ENCODE data around the gene ZBTB43. TPM values are rescaled to one million over a fixed set of nuclear protein-coding genes. Genes with fewer than 3 reads are reported as not detected.
"Not testable (repeated sequence)": the region's sequence is repeated elsewhere in the genome, so short reads cannot be mapped to it uniquely, and the experiment has no call there.

The ZBTB43 gene
- total and polyA plus RNA-seq, 4 donors = 2.6 to 7.1 (median 5.0) TPM

DNA sequence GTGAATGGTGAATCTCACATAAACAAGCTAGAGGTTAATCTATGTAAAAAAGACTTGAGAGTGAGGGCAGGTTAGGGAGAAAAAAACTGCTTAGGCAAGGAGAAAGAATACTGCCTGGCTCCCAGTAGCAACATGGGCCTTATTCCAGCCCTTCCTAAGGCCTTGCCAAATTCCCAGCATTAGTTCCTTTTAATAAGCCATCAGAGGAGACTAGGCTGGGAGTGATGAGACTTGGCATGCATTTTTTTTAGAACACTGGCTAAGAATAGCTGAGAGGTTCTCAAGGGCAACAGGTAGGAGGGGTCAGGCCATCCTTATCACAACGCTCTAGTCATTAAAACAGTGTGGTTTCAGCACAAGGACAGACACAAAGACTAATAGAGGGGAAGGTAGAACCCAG is 20.9 kb upstream of the ZBTB43 start (continued):
- TF ChIP-seq YY1 (IDR thresholded peaks at IDR 0.05) = no peak
- TF ChIP-seq, protein P1, sequence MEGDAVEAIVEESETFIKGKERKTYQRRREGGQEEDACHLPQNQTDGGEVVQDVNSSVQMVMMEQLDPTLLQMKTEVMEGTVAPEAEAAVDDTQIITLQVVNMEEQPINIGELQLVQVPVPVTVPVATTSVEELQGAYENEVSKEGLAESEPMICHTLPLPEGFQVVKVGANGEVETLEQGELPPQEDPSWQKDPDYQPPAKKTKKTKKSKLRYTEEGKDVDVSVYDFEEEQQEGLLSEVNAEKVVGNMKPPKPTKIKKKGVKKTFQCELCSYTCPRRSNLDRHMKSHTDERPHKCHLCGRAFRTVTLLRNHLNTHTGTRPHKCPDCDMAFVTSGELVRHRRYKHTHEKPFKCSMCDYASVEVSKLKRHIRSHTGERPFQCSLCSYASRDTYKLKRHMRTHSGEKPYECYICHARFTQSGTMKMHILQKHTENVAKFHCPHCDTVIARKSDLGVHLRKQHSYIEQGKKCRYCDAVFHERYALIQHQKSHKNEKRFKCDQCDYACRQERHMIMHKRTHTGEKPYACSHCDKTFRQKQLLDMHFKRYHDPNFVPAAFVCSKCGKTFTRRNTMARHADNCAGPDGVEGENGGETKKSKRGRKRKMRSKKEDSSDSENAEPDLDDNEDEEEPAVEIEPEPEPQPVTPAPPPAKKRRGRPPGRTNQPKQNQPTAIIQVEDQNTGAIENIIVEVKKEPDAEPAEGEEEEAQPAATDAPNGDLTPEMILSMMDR (IDR thresholded peaks at IDR 0.05; ENCODE audit: low read depth, low read length, missing input control) = no peak
- no peak for TF ChIP-seq HNF4A (conservative IDR thresholded peaks at IDR 0.05)
- no peak for TF ChIP-seq FOXA1 (IDR thresholded peaks at IDR 0.05)
- no peak for TF ChIP-seq EGR1 (IDR thresholded peaks at IDR 0.05; ENCODE audit: low read depth in 2 of 2)

DNA sequence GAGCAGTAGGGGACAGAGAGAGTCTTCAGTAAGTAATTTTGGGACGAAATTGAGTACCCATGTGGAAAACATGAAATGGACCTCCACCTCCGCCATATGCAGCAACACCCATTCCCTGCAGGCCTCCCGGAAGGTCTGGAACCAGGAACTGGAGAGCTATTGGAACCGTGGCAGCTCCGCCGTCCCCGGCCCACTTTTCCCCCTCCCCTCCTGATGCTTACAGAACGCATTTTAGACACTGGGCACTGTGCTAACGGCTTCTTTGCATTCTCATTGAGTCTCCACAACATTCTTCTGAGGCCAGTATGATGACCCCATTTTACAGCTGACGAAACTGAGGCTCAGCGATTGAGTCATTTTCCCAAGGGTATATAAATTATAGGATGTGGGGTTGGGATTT is 20.4 kb upstream of the ZBTB43 start:
- H3K9me3 ChIP-seq (ENCODE audit: control insufficient read depth in 4 of 4, low read length in 3 of 4) = no peaks in the 10 kb centered on the region
- no peak overlapping the region for H3K27ac ChIP-seq (ENCODE audit: low read depth in 1 of 2, low read length in 2 of 2)
- no peak for DNase-seq (ENCODE audit: low spot score)
- H3K27me3 ChIP-seq (ENCODE audit: control insufficient read depth in 4 of 4, insufficient read depth in 4 of 4, low read length in 3 of 4) = peaks cover 0 to 2% (median 0%) of the 10 kb centered on the region in 4 donors
- no peak overlapping the region for H3K9ac ChIP-seq (ENCODE audit: low read depth in 1 of 2, low read length in 2 of 2)
- peaks cover 0 to 7% (median 0%) of the 10 kb centered on the region in 4 donors for H3K4me1 ChIP-seq (ENCODE audit: control insufficient read depth in 4 of 4, insufficient read depth in 4 of 4, low read length in 3 of 4)
- no peak overlapping the region for H3K4me3 ChIP-seq (ENCODE audit: low read depth in 1 of 3, low read length in 3 of 3)
- H3K36me3 ChIP-seq (ENCODE audit: control insufficient read depth in 4 of 4, insufficient read depth in 3 of 4, low read depth in 1 of 4, low read length in 3 of 4) = no peaks in the 10 kb centered on the region
- TF ChIP-seq TAF1 (conservative IDR thresholded peaks at IDR 0.05) (no peak), RAD21 (IDR thresholded peaks at IDR 0.05) (no peak), EGR1 (IDR thresholded peaks at IDR 0.05; ENCODE audit: low read depth in 2 of 2) (no peak), NR2F2 (IDR thresholded peaks at IDR 0.05) (no peak), SP1 (IDR thresholded peaks at IDR 0.05) (no peak), YY1 (IDR thresholded peaks at IDR 0.05) (no peak), HNF4G (IDR thresholded peaks at IDR 0.05) (no peak), FOXA1 (IDR thresholded peaks at IDR 0.05) (no peak), RXRA (IDR thresholded peaks at IDR 0.05) (no peak), HNF4A (conservative IDR thresholded peaks at IDR 0.05) (no peak)
- TF ChIP-seq, protein P2, sequence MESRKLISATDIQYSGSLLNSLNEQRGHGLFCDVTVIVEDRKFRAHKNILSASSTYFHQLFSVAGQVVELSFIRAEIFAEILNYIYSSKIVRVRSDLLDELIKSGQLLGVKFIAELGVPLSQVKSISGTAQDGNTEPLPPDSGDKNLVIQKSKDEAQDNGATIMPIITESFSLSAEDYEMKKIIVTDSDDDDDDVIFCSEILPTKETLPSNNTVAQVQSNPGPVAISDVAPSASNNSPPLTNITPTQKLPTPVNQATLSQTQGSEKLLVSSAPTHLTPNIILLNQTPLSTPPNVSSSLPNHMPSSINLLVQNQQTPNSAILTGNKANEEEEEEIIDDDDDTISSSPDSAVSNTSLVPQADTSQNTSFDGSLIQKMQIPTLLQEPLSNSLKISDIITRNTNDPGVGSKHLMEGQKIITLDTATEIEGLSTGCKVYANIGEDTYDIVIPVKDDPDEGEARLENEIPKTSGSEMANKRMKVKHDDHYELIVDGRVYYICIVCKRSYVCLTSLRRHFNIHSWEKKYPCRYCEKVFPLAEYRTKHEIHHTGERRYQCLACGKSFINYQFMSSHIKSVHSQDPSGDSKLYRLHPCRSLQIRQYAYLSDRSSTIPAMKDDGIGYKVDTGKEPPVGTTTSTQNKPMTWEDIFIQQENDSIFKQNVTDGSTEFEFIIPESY (IDR thresholded peaks at IDR 0.05) = no peak
- TF ChIP-seq, protein P3, sequence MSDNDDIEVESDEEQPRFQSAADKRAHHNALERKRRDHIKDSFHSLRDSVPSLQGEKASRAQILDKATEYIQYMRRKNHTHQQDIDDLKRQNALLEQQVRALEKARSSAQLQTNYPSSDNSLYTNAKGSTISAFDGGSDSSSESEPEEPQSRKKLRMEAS (IDR thresholded peaks at IDR 0.05) = no peak
- TF ChIP-seq, protein P4, sequence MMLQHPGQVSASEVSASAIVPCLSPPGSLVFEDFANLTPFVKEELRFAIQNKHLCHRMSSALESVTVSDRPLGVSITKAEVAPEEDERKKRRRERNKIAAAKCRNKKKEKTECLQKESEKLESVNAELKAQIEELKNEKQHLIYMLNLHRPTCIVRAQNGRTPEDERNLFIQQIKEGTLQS (IDR thresholded peaks at IDR 0.05) = no peak
- TF ChIP-seq, protein P1 (IDR thresholded peaks at IDR 0.05; ENCODE audit: low read depth, low read length, missing input control) = no peak
- 95% methylated on average over 11 of the region's 11 CpGs for WGBS

DNA sequence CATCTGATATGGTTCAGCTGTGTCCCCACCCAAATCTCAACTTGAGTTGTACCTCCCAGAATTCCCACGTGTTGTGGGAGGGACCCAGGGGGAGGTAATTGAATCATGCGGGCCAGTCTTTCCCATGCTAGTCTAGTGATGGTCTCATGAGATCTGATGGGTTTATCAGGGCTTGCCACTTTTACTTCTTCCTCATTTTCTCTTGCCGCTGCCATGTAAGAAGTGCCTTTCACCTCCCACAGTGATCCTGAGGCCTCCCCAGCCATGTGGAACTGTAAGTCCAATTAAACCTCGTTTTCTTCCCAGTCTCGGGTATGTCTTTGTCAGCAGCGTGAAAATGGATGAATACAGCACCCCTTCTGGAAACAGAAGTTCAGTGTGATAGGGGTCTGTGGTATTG is 20.0 kb upstream of the ZBTB43 start:
- H3K9me3 ChIP-seq (ENCODE audit: control insufficient read depth in 4 of 4, low read length in 3 of 4); H3K9ac ChIP-seq (ENCODE audit: low read depth in 1 of 2, low read length in 2 of 2); H3K36me3 ChIP-seq (ENCODE audit: control insufficient read depth in 4 of 4, insufficient read depth in 3 of 4, low read depth in 1 of 4, low read length in 3 of 4); H3K27me3 ChIP-seq (ENCODE audit: control insufficient read depth in 4 of 4, insufficient read depth in 4 of 4, low read length in 3 of 4); H3K27ac ChIP-seq (ENCODE audit: low read depth in 1 of 2, low read length in 2 of 2); H3K4me1 ChIP-seq (ENCODE audit: control insufficient read depth in 4 of 4, insufficient read depth in 4 of 4, low read length in 3 of 4); DNase-seq (ENCODE audit: low spot score); H3K4me3 ChIP-seq (ENCODE audit: low read depth in 1 of 3, low read length in 3 of 3): not testable (repeated sequence)
- 88% methylated on average over 6 of the region's 6 CpGs for WGBS
